GM19099 (cell line): Measurements from ENCODE around the gene CACNA1C.

Experiments used
- POLR2A ChIP-seq: IDR thresholded peaks from 3 replicates; pipeline ENCODE4 v1.6.1; 2011; ENCODE audit warnings: low read depth; ENCODE audit not compliant: insufficient read length; ENCODE audit errors: extremely low read depth

The CACNA1C gene

DNA sequence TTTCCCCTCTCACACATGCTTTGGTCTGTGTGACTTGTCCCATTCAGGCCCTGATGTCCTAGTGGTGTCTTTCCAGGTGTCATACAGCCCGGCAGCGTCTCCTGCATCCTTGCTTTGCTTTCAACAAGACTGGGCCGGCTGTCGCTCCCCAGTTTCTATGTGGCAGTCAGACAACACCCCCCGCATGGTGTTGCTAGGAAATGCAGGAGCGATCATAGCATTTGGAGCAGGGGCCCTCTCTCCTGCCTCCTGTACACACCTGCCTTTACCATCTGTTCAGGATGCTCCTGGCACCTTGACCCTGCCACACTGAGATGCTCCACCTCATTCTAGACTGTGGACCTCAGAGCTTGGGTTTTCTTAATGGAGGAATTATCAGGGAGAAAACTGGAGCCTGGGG is 29.5 kb downstream of the CACNA1C start:
- no peak for TF ChIP-seq POLR2A

DNA sequence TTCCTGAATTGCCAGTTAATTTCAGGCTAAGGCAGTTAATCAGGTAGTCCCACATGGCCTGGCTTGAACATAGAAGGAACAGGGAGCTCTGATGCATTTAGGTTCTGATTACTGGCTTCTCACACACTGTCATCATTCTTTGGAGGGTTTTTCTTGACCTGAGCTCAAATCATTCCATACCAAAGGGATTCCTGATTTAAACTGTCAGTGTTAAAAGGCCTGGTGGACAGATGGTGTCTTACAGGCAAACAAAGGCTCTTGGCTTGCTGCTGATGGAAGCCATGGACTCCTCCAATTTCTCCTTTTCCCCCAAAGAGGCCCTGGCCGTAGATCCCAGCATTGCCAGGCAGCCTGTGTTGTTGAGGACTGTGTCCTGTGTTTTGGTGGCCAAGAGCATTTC is 30.2 kb downstream of the CACNA1C start:
- no peak for TF ChIP-seq POLR2A

DNA sequence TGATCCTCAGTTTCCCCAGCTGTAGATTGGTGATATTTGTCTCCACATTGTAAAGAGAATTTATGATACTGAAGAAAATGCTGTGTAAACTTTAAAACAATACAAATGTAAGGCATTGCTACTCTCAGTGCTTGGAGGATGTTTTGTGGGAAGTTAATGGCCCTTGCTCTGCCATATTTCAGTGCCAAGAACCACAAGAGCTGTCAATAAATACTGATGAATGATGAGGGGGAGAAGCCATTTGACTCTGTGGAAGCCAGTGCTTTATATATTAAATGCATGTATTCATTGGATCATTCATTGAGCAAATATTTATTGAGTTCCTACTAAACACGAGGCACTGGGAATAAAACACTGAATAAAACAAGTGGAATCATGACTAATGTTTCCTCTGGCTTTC is 30.8 kb downstream of the CACNA1C start:
- TF ChIP-seq POLR2A: no peak

DNA sequence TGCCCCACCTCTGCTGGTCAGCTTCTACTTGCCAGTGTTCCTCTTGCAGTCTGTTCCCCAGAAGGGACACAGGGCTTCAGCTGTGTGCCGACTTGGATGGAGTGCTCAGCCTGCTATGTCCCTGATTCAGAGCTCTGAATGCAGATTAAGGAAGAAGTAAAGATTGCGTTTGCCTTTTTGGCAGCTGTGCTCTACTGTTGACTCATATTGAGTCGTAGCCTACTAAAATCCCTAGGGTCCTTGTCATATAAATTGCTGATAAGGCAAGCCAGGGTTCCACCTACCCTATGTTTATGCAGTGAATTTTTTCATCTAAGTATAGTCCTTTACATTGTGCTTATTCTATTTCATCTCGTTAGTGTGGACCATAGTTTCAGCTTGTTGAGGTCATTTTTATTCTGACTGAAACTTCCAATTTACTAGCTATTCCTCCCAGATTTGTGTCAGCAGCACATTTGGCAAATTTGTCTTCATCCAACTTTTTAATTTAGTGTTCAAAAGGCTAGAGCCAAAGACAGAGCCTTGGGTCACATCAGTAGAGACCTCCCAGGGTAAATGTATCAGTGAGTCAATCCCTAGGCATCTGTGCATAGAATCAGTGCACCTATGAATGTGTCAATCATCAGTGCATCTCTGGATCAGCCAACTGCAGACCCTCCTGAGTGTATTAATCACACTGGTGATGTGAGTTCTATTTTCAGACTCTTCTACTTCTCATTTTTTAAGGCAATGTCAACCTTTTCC is 31.9 kb downstream of the CACNA1C start:
- TF ChIP-seq POLR2A: no peak

DNA sequence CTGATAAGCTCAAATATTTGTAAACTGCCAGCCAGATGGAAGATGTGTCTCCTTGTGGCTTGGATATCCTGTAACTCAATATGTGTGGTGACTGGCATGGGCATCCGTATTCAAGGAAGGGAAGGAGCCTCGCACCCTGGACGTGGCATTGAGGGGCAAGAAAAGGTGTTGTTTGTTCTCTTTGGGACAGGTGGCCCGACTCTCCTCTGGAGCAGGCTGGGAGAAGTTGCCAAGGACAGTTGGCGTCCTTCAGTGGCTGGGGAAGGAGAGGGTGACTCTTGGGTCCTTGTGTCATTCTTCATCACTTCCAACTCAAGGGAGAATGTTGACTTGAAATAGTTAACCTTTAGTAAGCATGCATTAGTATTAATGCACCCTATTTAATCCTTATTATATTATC is 39.6 kb downstream of the CACNA1C start:
- TF ChIP-seq POLR2A: no peak

DNA sequence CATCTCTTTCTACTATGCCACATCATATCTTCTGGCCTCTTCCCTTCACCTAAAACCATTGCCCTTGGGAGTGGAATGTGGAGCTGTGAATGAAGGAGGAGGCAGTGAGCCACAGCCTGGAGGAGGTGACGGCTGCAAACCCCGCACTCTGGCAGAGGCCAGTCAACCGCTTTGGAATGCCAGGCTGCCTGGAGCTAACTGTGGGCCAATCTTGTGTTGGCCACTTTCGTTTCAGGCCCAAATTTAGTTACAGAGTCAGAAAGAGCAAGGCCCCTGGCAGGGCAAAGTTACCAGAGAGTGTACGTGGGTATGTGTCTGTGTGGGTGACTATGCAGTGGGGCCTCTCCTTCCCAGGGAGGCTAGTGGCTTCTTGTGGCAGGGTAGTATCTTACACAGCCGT is 40.1 kb downstream of the CACNA1C start:
- TF ChIP-seq POLR2A: no peak

DNA sequence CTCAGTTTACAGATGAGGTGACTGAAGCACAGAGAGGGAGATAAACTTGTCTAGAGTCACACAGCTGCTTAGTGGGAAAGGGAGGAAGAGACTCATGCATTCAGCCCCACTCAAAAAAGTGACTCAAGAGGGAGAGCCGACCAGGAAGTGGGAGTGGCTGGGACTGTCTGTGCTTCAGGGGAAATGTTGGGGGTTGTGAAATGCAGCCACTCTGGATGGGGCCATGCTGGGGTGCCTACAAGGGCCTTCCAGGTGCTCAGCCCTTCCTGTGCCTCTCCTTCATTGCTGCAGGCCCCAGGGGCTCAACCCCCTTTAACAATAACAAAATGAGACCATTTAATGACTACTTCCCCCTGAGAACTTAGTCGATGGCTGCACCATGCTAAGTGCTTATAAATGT is 41.8 kb downstream of the CACNA1C start:
- TF ChIP-seq POLR2A: no peak

DNA sequence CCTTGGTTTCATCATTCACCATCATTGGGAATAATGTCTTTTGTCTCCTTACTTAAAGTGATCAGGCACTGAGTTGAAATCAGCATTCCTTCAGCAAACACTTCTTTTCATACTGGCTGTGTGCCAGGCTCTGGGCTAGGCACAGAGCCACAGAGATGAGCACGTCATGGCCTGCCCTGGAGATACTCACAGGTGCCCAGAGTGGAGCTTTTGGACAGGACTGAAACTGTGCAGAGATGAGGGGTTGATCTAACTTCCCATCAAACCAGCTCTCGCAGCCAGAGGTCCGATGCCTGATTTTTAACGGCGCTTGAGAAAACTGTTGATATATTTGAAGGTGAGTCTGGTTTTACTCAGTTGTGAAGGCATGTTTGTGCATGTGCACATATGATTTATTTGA is 43.1 kb downstream of the CACNA1C start:
- TF ChIP-seq POLR2A: no peak

DNA sequence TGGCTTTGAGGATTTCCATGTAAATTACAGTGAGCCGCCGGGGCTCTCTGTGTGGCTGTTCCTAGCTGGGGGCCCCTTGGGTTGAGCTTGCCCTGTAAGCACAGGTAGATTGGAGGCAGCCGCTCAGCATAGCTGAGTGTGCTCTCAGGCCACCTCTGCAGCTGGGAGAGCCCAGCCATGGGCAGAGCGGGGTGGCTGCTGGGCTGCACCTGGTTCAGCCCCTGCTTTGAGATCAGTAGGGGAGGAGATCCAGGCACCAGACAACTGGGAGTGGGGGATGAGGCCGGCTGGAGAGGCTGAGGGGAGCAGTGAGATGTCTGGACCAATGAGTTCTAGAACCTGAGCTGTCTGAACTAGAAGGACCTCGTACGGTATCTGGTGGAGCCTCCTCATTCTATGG is 44.8 kb downstream of the CACNA1C start:
- TF ChIP-seq POLR2A: no peak

DNA sequence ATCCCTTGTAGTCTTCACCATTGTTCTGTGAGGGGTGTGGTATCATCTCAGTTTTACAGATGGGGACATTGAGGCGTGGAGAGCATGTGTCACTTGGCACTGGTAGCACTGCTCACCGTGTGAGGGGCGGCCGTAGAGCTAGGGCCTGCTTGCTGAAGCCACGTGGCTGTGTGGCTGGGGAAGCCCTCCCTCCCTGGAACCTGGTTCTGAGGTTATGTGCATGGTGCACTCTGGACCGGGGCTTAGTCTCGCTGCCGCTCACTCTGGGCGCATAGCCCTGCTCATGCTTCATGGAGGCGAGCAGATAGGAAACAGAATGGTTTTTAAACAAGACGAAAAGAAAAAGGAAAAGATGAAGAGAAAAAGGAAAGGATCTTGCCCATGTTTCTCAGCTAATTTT is 46.1 kb downstream of the CACNA1C start:
- TF ChIP-seq POLR2A: no peak

DNA sequence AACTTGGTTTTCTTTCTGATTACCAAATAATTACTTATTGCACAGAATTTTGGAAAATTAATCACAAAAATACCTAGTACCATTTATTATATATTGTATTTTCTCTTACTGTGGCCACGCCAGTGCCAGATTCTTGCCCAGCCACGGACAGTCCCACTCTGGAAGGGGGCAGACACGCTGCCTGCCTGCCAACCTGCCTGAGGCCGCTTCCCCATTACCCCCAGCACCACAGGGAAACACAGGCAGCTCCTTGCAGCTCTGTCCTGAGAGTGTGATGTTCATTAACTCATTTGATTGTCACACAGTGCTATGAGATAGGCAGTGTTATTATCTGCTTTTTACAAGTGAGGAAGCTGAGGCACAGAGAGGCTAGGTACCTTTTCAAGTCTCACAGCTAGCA is 46.8 kb downstream of the CACNA1C start:
- TF ChIP-seq POLR2A: no peak

DNA sequence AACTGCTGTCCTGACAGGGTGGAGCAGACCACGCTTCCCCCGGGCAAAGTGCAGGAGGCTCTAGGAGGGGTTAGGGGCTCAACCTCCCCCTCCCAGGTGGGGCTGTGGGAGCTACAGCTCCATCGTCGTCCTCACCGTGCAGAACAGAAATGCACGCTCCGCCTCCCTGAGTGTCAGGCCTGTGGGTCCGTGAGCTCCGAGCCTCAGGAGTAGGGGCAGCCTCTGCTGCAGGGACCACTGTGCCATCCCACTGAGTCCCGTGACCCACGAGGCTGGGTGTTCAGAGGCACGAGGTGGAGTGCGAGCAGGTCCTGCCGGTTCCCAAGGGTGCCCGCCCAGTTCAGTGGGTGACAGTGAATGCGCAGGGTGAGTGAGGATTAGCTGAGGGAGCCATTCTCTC is 48.6 kb downstream of the CACNA1C start:
- no peak for TF ChIP-seq POLR2A

DNA sequence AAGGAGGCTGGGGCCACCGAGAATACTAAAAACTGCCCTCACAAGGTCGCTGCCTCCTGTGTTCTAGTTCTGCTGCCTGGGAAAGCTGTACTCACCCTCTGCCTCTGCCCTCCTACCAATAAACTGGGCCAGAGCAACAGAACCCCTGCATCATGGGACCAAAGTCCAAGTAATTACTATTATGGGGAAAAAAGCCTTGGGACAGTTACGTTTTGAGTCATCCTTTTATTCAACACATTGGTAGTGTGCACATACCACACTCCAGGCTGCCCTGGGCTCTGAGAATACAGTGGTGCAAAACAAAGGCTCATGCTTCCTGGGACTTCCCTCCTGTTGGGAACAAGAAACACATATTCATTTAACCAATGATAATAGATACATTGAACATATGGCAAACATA is 49.0 kb downstream of the CACNA1C start:
- no peak for TF ChIP-seq POLR2A

DNA sequence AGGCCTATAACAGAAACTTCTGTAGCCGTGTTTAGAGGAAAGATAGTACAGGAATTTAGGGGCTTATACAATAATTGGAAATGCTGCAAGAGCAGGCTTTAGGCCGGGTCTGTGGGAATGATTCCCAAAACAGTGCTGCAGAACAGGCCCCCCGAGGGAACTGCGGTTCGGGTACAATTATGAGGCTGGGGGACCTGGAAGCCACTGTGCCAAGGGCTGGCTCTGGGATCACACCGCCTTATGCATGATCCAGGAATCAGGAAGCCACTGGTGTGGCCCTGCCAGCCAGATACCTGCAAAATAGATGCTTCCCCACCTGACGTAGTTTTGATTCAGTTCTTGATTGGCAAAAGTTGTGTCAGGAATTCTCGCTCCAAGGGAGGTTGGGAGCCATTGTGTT is 55.4 kb downstream of the CACNA1C start:
- no peak for TF ChIP-seq POLR2A

DNA sequence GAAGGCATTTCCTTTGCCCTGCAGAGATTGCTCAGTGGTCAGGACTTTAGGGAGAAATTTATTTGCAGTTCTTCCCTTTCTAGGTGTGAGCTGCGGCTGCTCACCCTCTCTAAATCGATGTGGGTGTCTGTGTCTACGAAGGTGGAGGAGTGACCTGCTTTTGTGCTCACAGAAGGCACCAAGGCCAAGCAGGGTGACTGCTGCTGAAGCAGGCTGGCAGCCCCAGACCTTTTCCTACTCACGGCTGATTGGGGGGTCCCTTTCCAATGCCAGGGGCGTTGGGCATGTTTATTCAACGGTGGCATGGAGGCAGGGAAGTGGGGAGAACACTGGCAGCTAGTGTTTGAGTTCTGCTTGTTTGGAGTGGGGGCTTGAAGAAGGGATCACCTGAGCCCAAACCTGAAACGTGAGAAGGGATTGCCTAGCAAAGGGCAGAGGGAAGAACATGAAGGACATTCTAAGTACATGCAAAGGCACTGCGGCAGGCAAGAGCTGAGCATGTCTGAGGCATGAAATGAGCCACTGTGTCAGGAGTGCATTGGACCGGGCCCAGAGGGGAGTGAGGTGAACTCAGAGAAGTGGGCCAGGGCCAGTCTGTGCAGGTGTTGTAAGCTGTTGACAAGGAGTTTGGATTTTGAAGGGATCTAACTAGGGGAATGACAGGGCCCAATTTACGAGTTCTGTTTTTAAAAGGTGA is 56.3 kb downstream of the CACNA1C start:
- TF ChIP-seq POLR2A: no peak

DNA sequence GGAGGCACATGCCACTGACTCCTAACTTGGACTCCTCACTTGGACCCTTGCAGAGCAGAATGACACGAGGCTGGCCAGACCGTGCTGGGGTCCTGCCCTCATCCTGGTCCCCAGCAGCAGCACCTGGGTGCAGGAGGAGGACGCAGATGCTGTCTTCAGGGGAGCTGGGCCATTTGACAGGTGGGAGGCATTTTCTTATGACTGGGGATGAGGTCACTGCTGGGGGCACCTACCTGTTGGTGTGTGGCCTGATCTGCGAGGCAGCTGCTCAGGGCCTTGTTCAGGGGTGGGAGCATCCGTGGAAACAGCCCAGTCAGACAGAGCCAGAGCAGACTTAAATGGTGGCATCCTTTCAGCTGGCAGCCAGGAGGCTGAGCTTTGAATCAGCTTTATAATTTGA is 57.3 kb downstream of the CACNA1C start:
- TF ChIP-seq POLR2A: no peak
